ENCODE results near the gene SHLD2. TPM values are rescaled to one million over a fixed set of nuclear protein-coding genes. Genes with fewer than 3 reads are reported as not detected.

The SHLD2 gene
- total and polyA plus RNA-seq, 10 of the 15 experiments (the other 5 are each of a cell fraction or from before 2014, with no cell fraction given): 24.5 to 45.3 (median 30.1) TPM

DNA sequence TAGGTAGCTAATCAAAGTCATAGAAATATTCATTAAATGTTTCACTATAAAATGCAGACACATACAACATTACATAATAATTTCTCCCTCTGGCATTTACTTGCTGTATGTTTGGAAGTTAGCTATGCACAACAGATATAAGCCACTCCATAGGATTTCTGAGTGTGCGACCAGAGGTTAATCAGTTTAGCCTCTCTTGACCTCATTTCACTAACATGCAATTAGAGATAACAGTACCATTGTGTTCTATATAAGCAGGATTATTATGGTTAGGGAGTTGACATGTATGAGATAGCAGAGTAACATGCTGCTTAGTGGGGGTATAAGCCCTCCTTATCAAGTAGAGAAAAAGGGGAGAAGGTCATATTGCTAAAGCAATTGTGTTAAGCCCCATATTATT lies 26.7 kb upstream of the SHLD2 start:
- Histone ChIP-seq H3K4me2 (ENCODE audit: control insufficient read depth, insufficient read depth) (no peak overlapping the region), H3K27ac (ENCODE audit: control insufficient read depth, insufficient read depth) (no peak overlapping the region), H3K9ac (ENCODE audit: control insufficient read depth, insufficient read depth, low read length) (no peak overlapping the region), H3K9me3 (replicated peaks; ENCODE audit: control insufficient read depth, insufficient read depth, low read length) (no peaks in the 10 kb centered on the region), H3K79me2 (ENCODE audit: control insufficient read depth, insufficient read depth, low read length) (no peaks in the 10 kb centered on the region), H3K27me3 (replicated peaks in 1 of 2; ENCODE audit: control insufficient read depth in 2 of 2, insufficient read depth in 2 of 2, low read length in 1 of 2) (no peaks in the 10 kb centered on the region), H3K4me1 (ENCODE audit: control insufficient read depth, insufficient read depth, low read length) (no peaks in the 10 kb centered on the region), H4K20me1 (ENCODE audit: control insufficient read depth, insufficient read depth) (no peaks in the 10 kb centered on the region), H3K4me3 (no peak overlapping the region), H3K36me3 (ENCODE audit: control insufficient read depth in 2 of 2, insufficient read depth in 2 of 2, low read length in 1 of 2) (peaks cover 6 to 32% of the 10 kb centered on the region in 2 experiments), H2AFZ (ENCODE audit: control insufficient read depth, low read depth, low read length) (no peak overlapping the region)
- DNase-seq (ENCODE audit: low read depth, low spot score): no peak
- ChIA-PET CTCF (no interaction called here), POLR2A (no interaction called here), SMC1A (ENCODE audit: uncharacterized antibody, unreplicated experiment) (no interaction called here), RAD21 (ENCODE audit: unreplicated experiment) (no interaction called here)
- BruUV-seq (replicated peaks): no TSS peak
- ATAC-seq: no peak
- TF ChIP-seq, protein P1, sequence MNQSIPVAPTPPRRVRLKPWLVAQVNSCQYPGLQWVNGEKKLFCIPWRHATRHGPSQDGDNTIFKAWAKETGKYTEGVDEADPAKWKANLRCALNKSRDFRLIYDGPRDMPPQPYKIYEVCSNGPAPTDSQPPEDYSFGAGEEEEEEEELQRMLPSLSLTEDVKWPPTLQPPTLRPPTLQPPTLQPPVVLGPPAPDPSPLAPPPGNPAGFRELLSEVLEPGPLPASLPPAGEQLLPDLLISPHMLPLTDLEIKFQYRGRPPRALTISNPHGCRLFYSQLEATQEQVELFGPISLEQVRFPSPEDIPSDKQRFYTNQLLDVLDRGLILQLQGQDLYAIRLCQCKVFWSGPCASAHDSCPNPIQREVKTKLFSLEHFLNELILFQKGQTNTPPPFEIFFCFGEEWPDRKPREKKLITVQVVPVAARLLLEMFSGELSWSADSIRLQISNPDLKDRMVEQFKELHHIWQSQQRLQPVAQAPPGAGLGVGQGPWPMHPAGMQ (IDR thresholded peaks at IDR 0.05; ENCODE audit: borderline replicate concordance): no peak
- TF ChIP-seq NBN (IDR thresholded peaks at IDR 0.05) (no peak), SMAD5 (IDR thresholded peaks at IDR 0.05; ENCODE audit: low read depth) (no peak), DPF2 (IDR thresholded peaks at IDR 0.05) (no peak), ZNF384 (IDR thresholded peaks at IDR 0.05; ENCODE audit: borderline replicate concordance, low read depth, low read length) (no peak)
- intact Hi-C loops (cut with micrococcal nuclease; ENCODE audit: unreplicated experiment) (no loop called here), in situ Hi-C loops (cut with MboI) (no loop called here)
- 96% methylated on average over 1 of the region's 1 CpG for WGBS (ENCODE audit: insufficient coverage, insufficient replicate concordance, low lambda C conversion rate, missing lambda C conversion rate)
- no peak for FAIRE-seq

DNA sequence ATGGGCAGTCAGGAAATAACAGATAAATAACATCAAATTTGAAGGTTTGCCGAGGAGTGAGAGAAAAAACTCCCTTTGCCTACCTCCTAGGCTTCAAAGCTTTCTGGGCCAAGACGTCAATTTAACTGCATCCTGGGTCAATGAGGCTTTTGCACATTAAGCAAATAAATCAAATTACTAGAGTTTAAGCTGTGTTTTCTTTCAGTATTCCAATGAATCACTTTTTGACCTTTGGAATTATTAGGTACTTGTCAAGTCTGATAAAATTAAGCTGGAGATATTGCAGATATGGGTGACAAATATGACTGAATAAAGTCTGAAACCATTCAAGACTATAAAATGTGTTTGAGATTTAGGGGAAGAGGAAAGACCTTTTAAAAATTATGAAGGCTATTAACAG lies 22.6 kb upstream of the SHLD2 start:
- intact Hi-C loops (cut with micrococcal nuclease; ENCODE audit: unreplicated experiment) (no loop called here), in situ Hi-C loops (cut with MboI) (no loop called here)
- CTCF ChIA-PET: interaction anchor here (1.0 kb wide), 1 partner anchor 22 kb away, joined by 3 read pairs; no protein-coding TSS in a partner anchor
- TF ChIP-seq SIN3A (IDR thresholded peaks at IDR 0.05; ENCODE audit: low read depth, low read length) (no peak), SREBF1 (IDR thresholded peaks at IDR 0.05; ENCODE audit: low read length) (no peak), STAT3 (IDR thresholded peaks at IDR 0.05; ENCODE audit: low read depth, low read length) (no peak), BMI1 (IDR thresholded peaks at IDR 0.05; ENCODE audit: borderline replicate concordance) (no peak), RCOR1 (conservative IDR thresholded peaks at IDR 0.05; ENCODE audit: low read depth, low read length) (no peak)
- TF ChIP-seq, protein P2, sequence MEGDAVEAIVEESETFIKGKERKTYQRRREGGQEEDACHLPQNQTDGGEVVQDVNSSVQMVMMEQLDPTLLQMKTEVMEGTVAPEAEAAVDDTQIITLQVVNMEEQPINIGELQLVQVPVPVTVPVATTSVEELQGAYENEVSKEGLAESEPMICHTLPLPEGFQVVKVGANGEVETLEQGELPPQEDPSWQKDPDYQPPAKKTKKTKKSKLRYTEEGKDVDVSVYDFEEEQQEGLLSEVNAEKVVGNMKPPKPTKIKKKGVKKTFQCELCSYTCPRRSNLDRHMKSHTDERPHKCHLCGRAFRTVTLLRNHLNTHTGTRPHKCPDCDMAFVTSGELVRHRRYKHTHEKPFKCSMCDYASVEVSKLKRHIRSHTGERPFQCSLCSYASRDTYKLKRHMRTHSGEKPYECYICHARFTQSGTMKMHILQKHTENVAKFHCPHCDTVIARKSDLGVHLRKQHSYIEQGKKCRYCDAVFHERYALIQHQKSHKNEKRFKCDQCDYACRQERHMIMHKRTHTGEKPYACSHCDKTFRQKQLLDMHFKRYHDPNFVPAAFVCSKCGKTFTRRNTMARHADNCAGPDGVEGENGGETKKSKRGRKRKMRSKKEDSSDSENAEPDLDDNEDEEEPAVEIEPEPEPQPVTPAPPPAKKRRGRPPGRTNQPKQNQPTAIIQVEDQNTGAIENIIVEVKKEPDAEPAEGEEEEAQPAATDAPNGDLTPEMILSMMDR (IDR thresholded peaks at IDR 0.05 in 2 of 3, conservative IDR thresholded peaks at IDR 0.05 in 1 of 3; ENCODE audit: control insufficient read depth in 2 of 3, extremely low read depth in 1 of 3, insufficient read depth in 1 of 3, low read depth in 3 of 3, low read length in 3 of 3): no peak
- TF ChIP-seq, protein P3, sequence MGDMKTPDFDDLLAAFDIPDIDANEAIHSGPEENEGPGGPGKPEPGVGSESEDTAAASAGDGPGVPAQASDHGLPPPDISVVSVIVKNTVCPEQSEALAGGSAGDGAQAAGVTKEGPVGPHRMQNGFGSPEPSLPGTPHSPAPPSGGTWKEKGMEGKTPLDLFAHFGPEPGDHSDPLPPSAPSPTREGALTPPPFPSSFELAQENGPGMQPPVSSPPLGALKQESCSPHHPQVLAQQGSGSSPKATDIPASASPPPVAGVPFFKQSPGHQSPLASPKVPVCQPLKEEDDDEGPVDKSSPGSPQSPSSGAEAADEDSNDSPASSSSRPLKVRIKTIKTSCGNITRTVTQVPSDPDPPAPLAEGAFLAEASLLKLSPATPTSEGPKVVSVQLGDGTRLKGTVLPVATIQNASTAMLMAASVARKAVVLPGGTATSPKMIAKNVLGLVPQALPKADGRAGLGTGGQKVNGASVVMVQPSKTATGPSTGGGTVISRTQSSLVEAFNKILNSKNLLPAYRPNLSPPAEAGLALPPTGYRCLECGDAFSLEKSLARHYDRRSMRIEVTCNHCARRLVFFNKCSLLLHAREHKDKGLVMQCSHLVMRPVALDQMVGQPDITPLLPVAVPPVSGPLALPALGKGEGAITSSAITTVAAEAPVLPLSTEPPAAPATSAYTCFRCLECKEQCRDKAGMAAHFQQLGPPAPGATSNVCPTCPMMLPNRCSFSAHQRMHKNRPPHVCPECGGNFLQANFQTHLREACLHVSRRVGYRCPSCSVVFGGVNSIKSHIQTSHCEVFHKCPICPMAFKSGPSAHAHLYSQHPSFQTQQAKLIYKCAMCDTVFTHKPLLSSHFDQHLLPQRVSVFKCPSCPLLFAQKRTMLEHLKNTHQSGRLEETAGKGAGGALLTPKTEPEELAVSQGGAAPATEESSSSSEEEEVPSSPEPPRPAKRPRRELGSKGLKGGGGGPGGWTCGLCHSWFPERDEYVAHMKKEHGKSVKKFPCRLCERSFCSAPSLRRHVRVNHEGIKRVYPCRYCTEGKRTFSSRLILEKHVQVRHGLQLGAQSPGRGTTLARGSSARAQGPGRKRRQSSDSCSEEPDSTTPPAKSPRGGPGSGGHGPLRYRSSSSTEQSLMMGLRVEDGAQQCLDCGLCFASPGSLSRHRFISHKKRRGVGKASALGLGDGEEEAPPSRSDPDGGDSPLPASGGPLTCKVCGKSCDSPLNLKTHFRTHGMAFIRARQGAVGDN (IDR thresholded peaks at IDR 0.05): no peak

More for the DNA sequence above, 22.6 kb upstream of the SHLD2 start:
- Histone ChIP-seq H4K20me1 (ENCODE audit: control insufficient read depth, insufficient read depth) (no peaks in the 10 kb centered on the region), H3K36me3 (ENCODE audit: control insufficient read depth in 2 of 2, insufficient read depth in 2 of 2, low read length in 1 of 2) (peaks cover 0 to 21% of the 10 kb centered on the region in 2 experiments), H3K4me1 (ENCODE audit: control insufficient read depth, insufficient read depth, low read length) (no peaks in the 10 kb centered on the region), H2AFZ (ENCODE audit: control insufficient read depth, low read depth, low read length) (no peak overlapping the region), H3K27ac (ENCODE audit: control insufficient read depth, insufficient read depth) (no peak overlapping the region), H3K4me3 (no peak overlapping the region), H3K79me2 (ENCODE audit: control insufficient read depth, insufficient read depth, low read length) (no peaks in the 10 kb centered on the region), H3K9me3 (replicated peaks; ENCODE audit: control insufficient read depth, insufficient read depth, low read length) (no peaks in the 10 kb centered on the region), H3K4me2 (ENCODE audit: control insufficient read depth, insufficient read depth) (no peak overlapping the region), H3K9ac (ENCODE audit: control insufficient read depth, insufficient read depth, low read length) (no peak overlapping the region), H3K27me3 (replicated peaks in 1 of 2; ENCODE audit: control insufficient read depth in 2 of 2, insufficient read depth in 2 of 2, low read length in 1 of 2) (no peaks in the 10 kb centered on the region)
- POLR2A ChIA-PET: no interaction called here
- SMC1A ChIA-PET (ENCODE audit: uncharacterized antibody, unreplicated experiment): interaction anchor here (0.6 to 2.1 kb wide), 3 partner anchors 11 to 610 kb away, joined by 3 to 7 read pairs (median 3); no protein-coding TSS in a partner anchor
- RAD21 ChIA-PET (ENCODE audit: unreplicated experiment): no interaction called here
- BruUV-seq (replicated peaks): no TSS peak
- ATAC-seq (no peak), DNase-seq (ENCODE audit: low read depth, low spot score) (no peak), FAIRE-seq (no peak)
- 96% methylated on average over 2 of the region's 2 CpGs for WGBS (ENCODE audit: insufficient coverage, insufficient replicate concordance, low lambda C conversion rate, missing lambda C conversion rate)

Measured in GM12878 (cell line).